Transverse colon (tissue), 4 donors: Measurements from ENCODE around the gene LBHD2. TPM values are rescaled to one million over a fixed set of nuclear protein-coding genes. Genes with fewer than 3 reads are reported as not detected.
"Not testable (repeated sequence)": the region's sequence is repeated elsewhere in the genome, so short reads cannot be mapped to it uniquely, and the experiment has no call there.

Experiments used
- DNase-seq: peaks from one replicate; pipeline ENCODE4 v3.0.0-alpha.2; 2019
- H3K27ac ChIP-seq, 4 donors: fragments of 200-600 bp; sonication (generic); 2 replicates each; pipeline ENCODE4 v1.5.1; 2016 to 2018; ENCODE audit warnings: inconsistent platforms in 4 of 4
- H3K27me3 ChIP-seq: fragments of 200-600 bp; sonication (generic); 2 replicates; pipeline ENCODE4 v1.5.1; 2017; ENCODE audit warnings: inconsistent platforms
- H3K36me3 ChIP-seq, 4 donors: fragments of 200-600 bp; sonication (generic); 2 replicates each; pipeline ENCODE4 v1.5.1; 2017 to 2019; ENCODE audit warnings: inconsistent platforms in 4 of 4
- H3K4me1 ChIP-seq, 4 donors: fragments of 200-600 bp; sonication (generic); 2 replicates each; pipeline ENCODE4 v1.5.1; 2017 to 2020; ENCODE audit warnings: inconsistent platforms in 4 of 4
- H3K4me3 ChIP-seq, 4 donors: fragments of 200-600 bp; sonication (generic); 1 replicate in 1 of 4; 2 replicates in 3 of 4; pipeline versions ENCODE4 v1.5.1 to v1.6.1; 2017 to 2019; ENCODE audit warnings: inconsistent platforms in 4 of 4
- H3K9me3 ChIP-seq, 2 donors: fragments of 200-600 bp; sonication (generic); 2 replicates each; pipeline ENCODE4 v1.5.1; 2017 to 2019; ENCODE audit warnings: inconsistent platforms in 2 of 2
- EP300 ChIP-seq: sonication (generic); formaldehyde crosslinking; IDR thresholded peaks from one replicate; pipeline ENCODE4 v1.6.1; 2017; ENCODE audit warnings: antibody characterized with exemption, low read depth
- POLR2A ChIP-seq: fragments of 450-650 bp; IDR thresholded peaks from one replicate; pipeline ENCODE4 v1.6.1; 2016; ENCODE audit warnings: antibody characterized with exemption, mild to moderate bottlenecking, moderate library complexity
- POLR2AphosphoS5 ChIP-seq, 3 donors: sonication (generic); formaldehyde crosslinking; IDR thresholded peaks; one replicate each; pipeline ENCODE4 v1.6.1; 2016; ENCODE audit warnings: antibody characterized with exemption in 3 of 3
- WGBS, 2 donors: methylation state at CpG; one replicate each; pipeline ENCODE4 v1.1.5; 2018; ENCODE audit warnings: low coverage in 1 of 2; 5-methylcytosine and 5-hydroxymethylcytosine counted together
- in situ Hi-C, 4 donors: fragments of 200-750 bp; cut with MboI; loops; one replicate each; pipeline versions ENCODE4 v1.15.0 to v1.15.1; 2017; ENCODE audit warnings: low sequenced_read_pairs in 3 of 4, low pct_ligation_motif_present in 1 of 4, low pct_unique_long_range_greater_than_20kb in 1 of 4
- intact Hi-C: fragments of 100-400 bp; cut with DNase I; formaldehyde crosslinking; loops from one replicate; pipeline ENCODE4 v1.15.1; 2023; ENCODE audit warnings: low total_unique reads
- total RNA-seq, 4 donors: library from RNA; depleted of rRNA; stranded (reverse); fragments of >200 nt; gene quantifications; one replicate each; pipeline ENCODE4 v1.1.0, GENCODE V29; 2016
- TF ChIP-seq, protein P1 (sequence below), 5 experiments: fragments of 200-600 bp in 3 of 5; fragments of 450-650 bp in 2 of 5; sonication (generic) in 3 of 5; IDR thresholded peaks; 1 replicate in 2 of 5; 2 replicates in 3 of 5; pipeline ENCODE4 v1.5.1; 2016 to 2017; ENCODE audit warnings: antibody characterized with exemption in 5 of 5, inconsistent platforms in 3 of 5, mild to moderate bottlenecking in 2 of 5, moderate library complexity in 1 of 5

Gene LBHD2
- total RNA-seq, 4 donors from 2014 or later = not detected

GRCh38 chr14:103116636-103117035 is 32.6 kb downstream of the LBHD2 start:
- 72 to 81% methylated on average over 5 to 17 of the region's 17 CpGs for WGBS, 2 donors
- peaks cover 1% of the 10 kb centered on the region for H3K27me3 ChIP-seq
- intact Hi-C loops = no loop called here
- no peak overlapping the region for H3K27ac ChIP-seq
- H3K9me3 ChIP-seq = no peaks in the 10 kb centered on the region
- peaks cover 12 to 50% (median 28%) of the 10 kb centered on the region in 4 donors for H3K4me1 ChIP-seq
- no peak for DNase-seq
- no peaks in the 10 kb centered on the region for H3K36me3 ChIP-seq
- in situ Hi-C loops = no loop called here
- TF ChIP-seq EP300 (no peak), POLR2A (no peak), POLR2AphosphoS5 (IDR thresholded peaks at IDR 0.05) (no peak)
- TF ChIP-seq, protein P1, sequence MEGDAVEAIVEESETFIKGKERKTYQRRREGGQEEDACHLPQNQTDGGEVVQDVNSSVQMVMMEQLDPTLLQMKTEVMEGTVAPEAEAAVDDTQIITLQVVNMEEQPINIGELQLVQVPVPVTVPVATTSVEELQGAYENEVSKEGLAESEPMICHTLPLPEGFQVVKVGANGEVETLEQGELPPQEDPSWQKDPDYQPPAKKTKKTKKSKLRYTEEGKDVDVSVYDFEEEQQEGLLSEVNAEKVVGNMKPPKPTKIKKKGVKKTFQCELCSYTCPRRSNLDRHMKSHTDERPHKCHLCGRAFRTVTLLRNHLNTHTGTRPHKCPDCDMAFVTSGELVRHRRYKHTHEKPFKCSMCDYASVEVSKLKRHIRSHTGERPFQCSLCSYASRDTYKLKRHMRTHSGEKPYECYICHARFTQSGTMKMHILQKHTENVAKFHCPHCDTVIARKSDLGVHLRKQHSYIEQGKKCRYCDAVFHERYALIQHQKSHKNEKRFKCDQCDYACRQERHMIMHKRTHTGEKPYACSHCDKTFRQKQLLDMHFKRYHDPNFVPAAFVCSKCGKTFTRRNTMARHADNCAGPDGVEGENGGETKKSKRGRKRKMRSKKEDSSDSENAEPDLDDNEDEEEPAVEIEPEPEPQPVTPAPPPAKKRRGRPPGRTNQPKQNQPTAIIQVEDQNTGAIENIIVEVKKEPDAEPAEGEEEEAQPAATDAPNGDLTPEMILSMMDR (IDR thresholded peaks at IDR 0.05) = no peak
- no peak overlapping the region for H3K4me3 ChIP-seq

DNA sequence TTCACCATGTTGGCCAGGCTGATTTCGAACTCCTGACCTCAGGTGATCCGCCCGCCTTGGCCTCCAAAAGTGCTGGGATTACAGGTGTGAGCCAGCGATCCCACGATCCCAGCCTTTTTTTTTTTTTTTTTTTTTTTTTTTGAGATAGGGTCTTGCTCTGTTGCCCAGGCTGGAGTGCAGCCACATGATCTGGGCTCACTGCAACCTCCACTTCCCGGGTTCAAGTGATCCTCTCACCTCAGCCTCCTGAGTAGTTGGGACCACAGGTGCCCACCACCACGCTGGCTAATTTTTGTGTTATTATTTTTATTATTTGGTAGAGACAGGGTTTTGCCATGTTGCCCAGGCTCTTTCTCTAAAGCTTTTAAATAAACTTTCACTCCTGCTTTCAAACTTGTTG is 33.5 kb downstream of the LBHD2 start:
- H3K27ac ChIP-seq = peak overlapping the region in 3 of 4 donors; percentile 12 to 32 (median 17)
- 88% methylated on average over 7 of the region's 7 CpGs; no CpG with 5 or more reads in 1 of the 2 donors for WGBS, 2 donors
- in situ Hi-C loops, intact Hi-C loops, H3K9me3 ChIP-seq, H3K27me3 ChIP-seq, H3K36me3 ChIP-seq, H3K4me3 ChIP-seq, DNase-seq: not testable (repeated sequence)
- H3K4me1 ChIP-seq = peaks cover 12 to 50% (median 30%) of the 10 kb centered on the region in 4 donors

DNA sequence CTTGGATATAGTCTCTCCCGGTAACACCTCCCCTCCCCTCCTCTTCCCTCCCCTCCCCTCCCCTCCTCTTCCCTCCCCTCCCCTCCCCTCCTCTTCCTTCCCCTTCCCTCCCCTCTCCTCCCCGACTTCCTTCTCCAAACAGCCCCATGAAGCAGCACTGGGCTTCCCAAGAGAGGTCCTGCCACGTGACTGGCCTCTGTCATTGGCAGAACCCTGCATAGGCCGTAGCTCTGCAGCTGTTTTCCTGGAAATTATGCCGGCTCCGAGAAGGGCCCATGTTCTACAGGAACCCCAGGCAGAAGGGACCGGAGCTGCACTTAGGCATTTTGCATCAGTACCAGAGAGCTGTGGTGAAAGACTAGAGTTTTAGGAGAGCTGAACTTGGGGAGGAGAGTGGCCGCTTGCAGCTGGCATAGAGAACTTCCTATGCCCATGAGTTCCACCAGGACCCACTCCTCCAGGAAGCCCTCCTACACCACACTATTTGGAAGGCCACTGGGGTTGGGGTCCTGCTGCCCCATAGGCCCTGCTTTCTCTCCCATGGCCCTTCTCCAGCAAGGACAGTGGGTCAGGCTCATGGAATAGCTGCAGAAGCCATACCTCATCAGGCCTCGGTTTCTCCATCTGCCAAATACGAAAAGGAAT is 34.1 kb downstream of the LBHD2 start:
- in situ Hi-C loops (no loop called here), intact Hi-C loops (no loop called here)
- DNase-seq = peak; percentile 55
- Histone ChIP-seq H3K27ac (peak overlapping the region; percentile 74 to 86 (median 78)), H3K27me3 (peaks cover 15% of the 10 kb centered on the region), H3K36me3 (no peaks in the 10 kb centered on the region), H3K4me3 (no peak overlapping the region), H3K9me3 (no peaks in the 10 kb centered on the region), H3K4me1 (peaks cover 16 to 52% (median 36%) of the 10 kb centered on the region in 4 donors)
- TF ChIP-seq POLR2AphosphoS5 (IDR thresholded peaks at IDR 0.05) = peak in 1 of 3 donors; percentile 8
- TF ChIP-seq EP300 = no peak
- 0 to 42% methylated on average over 1 to 10 of the region's 10 CpGs for WGBS, 2 donors

DNA sequence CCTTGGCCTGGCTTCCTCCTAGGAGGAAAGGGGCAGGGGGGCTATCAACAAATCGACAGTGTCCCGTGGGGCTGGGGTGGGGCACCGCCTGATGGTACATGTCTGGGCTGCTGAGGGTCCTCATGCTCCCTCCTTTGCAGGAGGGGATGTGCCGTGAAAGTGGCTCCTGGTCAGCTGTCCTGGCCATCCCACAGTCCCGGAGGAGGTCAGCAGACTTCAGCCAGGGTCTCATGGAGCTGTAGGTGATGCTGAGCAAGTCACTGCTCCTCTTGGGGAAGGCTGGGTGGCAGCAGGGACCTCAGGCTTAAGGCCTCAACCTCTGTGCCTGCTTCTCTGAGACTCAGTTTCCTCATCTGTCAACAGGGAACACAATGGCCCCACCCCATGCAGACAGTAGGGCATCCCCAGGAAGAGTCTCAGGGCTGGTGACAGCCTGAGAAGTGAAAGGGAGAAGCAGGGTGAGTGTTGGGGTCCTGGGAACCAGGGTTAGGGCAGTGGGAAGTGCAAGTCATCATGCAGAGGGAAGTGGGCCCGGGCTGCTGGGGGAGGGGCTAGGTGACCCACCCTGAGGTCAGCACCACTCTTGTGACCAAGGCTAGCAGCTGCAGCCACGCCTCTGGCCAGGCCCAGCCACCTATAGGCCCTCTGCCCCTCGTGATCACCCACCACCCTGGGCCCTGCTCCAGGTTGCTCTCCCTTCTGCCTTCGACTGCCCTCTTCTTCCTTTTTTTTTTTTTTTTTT is 34.8 kb downstream of the LBHD2 start:
- peak; percentile 61 for DNase-seq
- in situ Hi-C loops (no loop called here), intact Hi-C loops (no loop called here)
- Histone ChIP-seq H3K4me3 (no peak overlapping the region), H3K36me3 (no peaks in the 10 kb centered on the region), H3K4me1 (peaks cover 16 to 59% (median 43%) of the 10 kb centered on the region in 4 donors), H3K27me3 (peaks cover 22% of the 10 kb centered on the region), H3K9me3 (no peaks in the 10 kb centered on the region), H3K27ac (peak overlapping the region; percentile 74 to 86 (median 78))
- 70% methylated on average over 9 of the region's 9 CpGs; no CpG with 5 or more reads in 1 of the 2 donors for WGBS, 2 donors
- TF ChIP-seq, protein P1 (IDR thresholded peaks at IDR 0.05) = no peak
- TF ChIP-seq POLR2AphosphoS5 (IDR thresholded peaks at IDR 0.05) = no peak
- TF ChIP-seq POLR2A = no peak
- no peak for TF ChIP-seq EP300

DNA sequence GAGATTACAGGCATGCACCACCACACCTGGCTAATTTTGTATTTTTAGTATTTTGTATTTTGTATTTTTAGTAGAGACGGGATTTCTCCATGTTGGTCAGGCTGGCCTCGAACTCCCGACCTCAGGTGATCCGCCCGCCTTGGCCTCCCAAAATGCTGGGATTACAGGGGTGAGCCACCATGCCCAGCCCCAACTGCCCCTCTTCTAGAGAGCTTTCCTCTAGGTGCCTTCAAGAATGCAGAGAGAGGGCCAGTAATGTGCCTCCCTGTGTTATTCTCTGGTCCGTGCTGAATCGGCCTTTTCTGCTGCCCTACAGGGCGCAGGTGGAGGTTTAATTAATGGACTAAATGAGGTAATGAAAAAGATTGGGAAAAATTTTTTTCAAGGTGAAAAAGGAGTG is 35.5 kb downstream of the LBHD2 start:
- H3K9me3 ChIP-seq, H3K36me3 ChIP-seq, H3K4me3 ChIP-seq, in situ Hi-C loops, DNase-seq, intact Hi-C loops: not testable (repeated sequence)
- peak overlapping the region; percentile 33 to 86 (median 83) for H3K27ac ChIP-seq
- peaks cover 17 to 61% (median 46%) of the 10 kb centered on the region in 4 donors for H3K4me1 ChIP-seq
- WGBS, 2 donors = 86 to 94% methylated on average over 6 to 8 of the region's 8 CpGs
- peaks cover 29% of the 10 kb centered on the region for H3K27me3 ChIP-seq
